Caco-2 (cell line): ENCODE measurements around the gene GH1. TPM values are rescaled to one million over a fixed set of nuclear protein-coding genes. Genes with fewer than 3 reads are reported as not detected.

Experiments used
- BruUV-seq: library from RNA; stranded (reverse); fragments of 400-500 nt; replicated peaks from 2 replicates; lab custom pipeline; 2021; lab: Mats Ljungman, UMichigan
- CTCF ChIA-PET: fragments of 300-600 bp; sonication (Branson Sonifier 250); formaldehyde crosslinking; loops from one replicate; lab custom pipeline; 2022; ENCODE audit warnings: antibody characterized with exemption; lab: Charles Lee
- POLR2A ChIA-PET: fragments of 300-600 bp; sonication (Branson Sonifier 250); formaldehyde crosslinking; loops from one replicate; lab custom pipeline; 2022; ENCODE audit warnings: antibody characterized with exemption; lab: Charles Lee
- DNase-seq, 2 experiments: peaks; one replicate each; pipeline versions ENCODE4 v3.0.0 to v3.0.0-alpha.2; 2020 to 2022
- H3K27me3 ChIP-seq: replicated peaks from 2 replicates; pipeline ENCODE4 v1.6.0; 2011; ENCODE audit warnings: low read length; ENCODE audit not compliant: control insufficient read depth, insufficient read depth
- H3K36me3 ChIP-seq: 2 replicates; pipeline ENCODE4 v1.5.1; 2011; ENCODE audit warnings: low read length; ENCODE audit not compliant: control insufficient read depth, insufficient read depth
- H3K4me1 ChIP-seq: fragments of 250-450 bp; sonication (Bioruptor Pico); 2 replicates; pipeline ENCODE4 v1.5.1; 2020; ENCODE audit warnings: mild to moderate bottlenecking
- H3K4me3 ChIP-seq: 2 replicates; pipeline ENCODE4 v1.5.1; 2011; ENCODE audit warnings: low read depth, mild to moderate bottlenecking, control low read depth, low read length
- H3K9me3 ChIP-seq: fragments of 250-450 bp; sonication (Bioruptor Pico); 2 replicates; pipeline ENCODE4 v1.5.1; 2020; ENCODE audit warnings: mild to moderate bottlenecking, moderate library complexity
- H3K27ac Mint-ChIP-seq: one replicate; pipeline ENCODE4 v1.8.0; 2022; ENCODE audit warnings: mixed read lengths; ENCODE audit not compliant: unreplicated experiment
- H3K27me3 Mint-ChIP-seq: one replicate; pipeline ENCODE4 v1.8.0; 2022; ENCODE audit warnings: mixed read lengths; ENCODE audit not compliant: insufficient read depth, unreplicated experiment
- H3K36me3 Mint-ChIP-seq: one replicate; pipeline ENCODE4 v1.8.0; 2022; ENCODE audit warnings: mild to moderate bottlenecking, mixed read lengths; ENCODE audit not compliant: insufficient read depth, unreplicated experiment
- H3K4me1 Mint-ChIP-seq: one replicate; pipeline ENCODE4 v1.8.0; 2022; ENCODE audit warnings: low read depth, mixed read lengths; ENCODE audit not compliant: unreplicated experiment
- H3K4me3 Mint-ChIP-seq: one replicate; pipeline ENCODE4 v1.8.0; 2022; ENCODE audit warnings: mild to moderate bottlenecking, moderate library complexity, mixed read lengths; ENCODE audit not compliant: unreplicated experiment
- H3K9me3 Mint-ChIP-seq: one replicate; pipeline ENCODE4 v1.8.0; 2022; ENCODE audit warnings: mixed read lengths; ENCODE audit not compliant: unreplicated experiment
- CTCF ChIP-seq, 2 experiments: fragments of 200-600 bp in 1 of 2; IDR thresholded peaks; 1 replicate in 1 of 2; 2 replicates in 1 of 2; pipeline versions ENCODE4 v1.5.1 to v1.8.0; 2011 to 2022; ENCODE audit warnings: antibody characterized with exemption in 1 of 2, control low read depth in 1 of 2, inconsistent platforms in 1 of 2, low read depth in 1 of 2, low read length in 1 of 2, mild to moderate bottlenecking in 1 of 2, moderate library complexity in 1 of 2; ENCODE audit not compliant: insufficient read depth in 1 of 2, severe bottlenecking in 1 of 2, unreplicated experiment in 1 of 2
- intact Hi-C: fragments of 100-400 bp; cut with micrococcal nuclease; formaldehyde crosslinking; loops from one replicate; pipeline ENCODE4 v1.10.0; 2022; ENCODE audit not compliant: unreplicated experiment
- total RNA-seq: library from RNA; stranded (reverse); gene quantifications from 2 replicates; pipeline ENCODE4 v1.2.3, GENCODE V29; 2022

GH1 gene
- total RNA-seq, 1 experiment from 2014 or later = not detected

- Mint-ChIP-seq H3K9me3 (no peaks in the 10 kb centered on the region), H3K36me3 (peaks cover under 1% of the 10 kb centered on the region), H3K4me1 (no peaks in the 10 kb centered on the region), H3K27ac (no peak overlapping the region), H3K27me3 (peaks cover 2% of the 10 kb centered on the region), H3K4me3 (no peak overlapping the region)
- DNase-seq = no peak
- no peaks in the 10 kb centered on the region for H3K4me1 ChIP-seq
- no peaks in the 10 kb centered on the region for H3K27me3 ChIP-seq
- H3K36me3 ChIP-seq = no peaks in the 10 kb centered on the region
- intact Hi-C loops = no loop called here
- ChIA-PET CTCF (interaction anchor here (0.6 to 0.7 kb wide), 2 partner anchors 13 to 14 kb away, joined by 3 to 10 read pairs; no protein-coding TSS in a partner anchor), POLR2A (no interaction called here)
- no peak for TF ChIP-seq CTCF (IDR thresholded peaks at IDR 0.05; ENCODE audit: insufficient read depth in 1 of 2, low read depth in 1 of 2, low read length in 1 of 2, severe bottlenecking in 1 of 2, unreplicated experiment in 1 of 2)
- no peak overlapping the region for H3K4me3 ChIP-seq
- BruUV-seq = no TSS peak
- 0 out of 2 replicates have a peak, but pooled peaks cover 4% of the 10 kb centered on the region for H3K9me3 ChIP-seq
These were observed 14.1 kb upstream of the GH1 start for GRCh38 chr17:63932721-63933120.

GRCh38 chr17:63931981-63932561 is 13.4 kb upstream of the GH1 start, which contains the start of gene CD79B:
CD79B (minus strand) TSS chr17:63932331; CDS start chr17:63932261, 70 bp downstream.
- Mint-ChIP-seq H3K4me1 (no peaks in the 10 kb centered on the region), H3K9me3 (no peaks in the 10 kb centered on the region), H3K27me3 (peaks cover 2% of the 10 kb centered on the region), H3K36me3 (no peaks in the 10 kb centered on the region), H3K27ac (no peak within 1 kb of the TSS), H3K4me3 (no peak within 1 kb of the TSS)
- Histone ChIP-seq H3K4me1 (no peaks in the 10 kb centered on the region), H3K27me3 (no peaks in the 10 kb centered on the region), H3K4me3 (no peak within 1 kb of the TSS), H3K36me3 (no peaks in the 10 kb centered on the region), H3K9me3 (0 out of 2 replicates have a peak, but pooled peaks cover 4% of the 10 kb centered on the region)
- ChIA-PET CTCF (interaction anchor here (0.6 to 3.1 kb wide), 3 partner anchors 12 to 15 kb away, joined by 3 to 10 read pairs (median 10); no protein-coding TSS in a partner anchor), POLR2A (no interaction called here)
- no TSS peak for BruUV-seq
- intact Hi-C loops = no loop called here
- no peak for DNase-seq
- TF ChIP-seq CTCF (IDR thresholded peaks at IDR 0.05; ENCODE audit: insufficient read depth in 1 of 2, low read depth in 1 of 2, low read length in 1 of 2, severe bottlenecking in 1 of 2, unreplicated experiment in 1 of 2) = no peak

- no peak overlapping the region for H3K4me3 Mint-ChIP-seq
- no TSS peak for BruUV-seq
- Histone ChIP-seq H3K27me3 (no peaks in the 10 kb centered on the region), H3K9me3 (no peaks in the 10 kb centered on the region), H3K36me3 (no peaks in the 10 kb centered on the region), H3K4me3 (no peak overlapping the region), H3K4me1 (no peaks in the 10 kb centered on the region)
- H3K9me3 Mint-ChIP-seq = no peaks in the 10 kb centered on the region
- no peak for DNase-seq
- CTCF ChIA-PET = interaction anchor here (3.1 kb wide), 1 partner anchor 16 kb away, joined by 10 read pairs; no protein-coding TSS in a partner anchor
- no peaks in the 10 kb centered on the region for H3K4me1 Mint-ChIP-seq
- no peak overlapping the region for H3K27ac Mint-ChIP-seq
- no peak for TF ChIP-seq CTCF (IDR thresholded peaks at IDR 0.05; ENCODE audit: insufficient read depth in 1 of 2, low read depth in 1 of 2, low read length in 1 of 2, severe bottlenecking in 1 of 2, unreplicated experiment in 1 of 2)
- POLR2A ChIA-PET = no interaction called here
- H3K36me3 Mint-ChIP-seq = no peaks in the 10 kb centered on the region
- peaks cover under 1% of the 10 kb centered on the region for H3K27me3 Mint-ChIP-seq
- intact Hi-C loops = no loop called here
These were observed 12.4 kb upstream of the GH1 start for GRCh38 chr17:63930951-63931575.
